GM18858 (cell line): ENCODE measurements around the gene LILRA2.
"Not testable (repeated sequence)": the region's sequence is repeated elsewhere in the genome, so short reads cannot be mapped to it uniquely, and the experiment has no call there.

Experiments
- ATAC-seq: cut with Tn5 transposase; IDR thresholded peaks from one replicate; pipeline ENCODE4 v1.9.1; 2021; ENCODE audit not compliant: unreplicated experiment

Gene LILRA2

DNA sequence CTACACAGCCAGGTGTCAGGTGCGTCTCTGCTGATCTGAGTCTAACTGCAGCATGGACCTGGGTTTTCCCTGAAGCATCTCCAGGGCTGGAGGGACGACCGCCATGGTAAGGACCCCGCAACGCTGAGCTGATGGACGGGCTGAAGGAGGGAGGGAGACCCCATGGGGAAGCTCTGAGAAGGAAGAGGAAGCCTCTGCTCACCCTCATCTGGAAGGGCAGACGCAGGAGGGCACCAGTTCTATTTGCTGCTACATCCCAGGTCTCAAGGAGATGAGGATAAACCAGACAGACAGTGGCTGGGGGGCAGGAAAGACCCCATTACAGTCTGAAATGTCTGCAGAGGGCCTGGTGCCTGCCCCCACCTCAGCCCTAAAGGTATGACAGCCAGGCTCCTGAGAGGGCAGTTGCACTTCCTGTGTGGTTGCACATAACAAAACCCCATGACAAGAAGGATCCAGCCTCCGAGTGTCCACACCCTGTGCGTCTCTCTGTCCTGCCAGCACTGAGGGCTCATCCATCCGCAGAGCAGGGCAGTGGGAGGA, at the start of gene LILRA2:
Gene LILRA2, plus strand, starts transcription at position 461 of the 543 bp plus-strand sequence. CDS start 89 bp downstream, outside the sequence.
- no peak for ATAC-seq

DNA sequence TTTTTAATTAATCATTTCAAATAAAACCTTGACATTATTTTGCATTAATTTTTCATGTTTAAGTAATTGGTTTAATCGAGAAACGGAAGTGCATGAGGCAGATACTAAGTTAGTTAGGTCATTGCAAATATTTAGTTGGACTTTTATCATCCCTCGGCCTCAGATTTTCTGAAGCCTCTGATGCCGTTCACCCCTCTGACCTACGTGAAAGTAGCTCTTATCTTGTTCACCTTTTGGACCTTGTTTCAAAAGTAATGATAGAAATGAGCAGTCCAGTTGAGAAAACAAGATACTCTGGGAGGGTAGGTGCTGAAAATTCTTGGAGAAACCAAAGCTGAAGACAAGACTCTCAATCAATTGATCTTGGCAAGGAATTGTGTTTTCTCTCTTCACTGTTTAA, 48.0 kb upstream of the LILRA2 start:
- ATAC-seq = no peak

DNA sequence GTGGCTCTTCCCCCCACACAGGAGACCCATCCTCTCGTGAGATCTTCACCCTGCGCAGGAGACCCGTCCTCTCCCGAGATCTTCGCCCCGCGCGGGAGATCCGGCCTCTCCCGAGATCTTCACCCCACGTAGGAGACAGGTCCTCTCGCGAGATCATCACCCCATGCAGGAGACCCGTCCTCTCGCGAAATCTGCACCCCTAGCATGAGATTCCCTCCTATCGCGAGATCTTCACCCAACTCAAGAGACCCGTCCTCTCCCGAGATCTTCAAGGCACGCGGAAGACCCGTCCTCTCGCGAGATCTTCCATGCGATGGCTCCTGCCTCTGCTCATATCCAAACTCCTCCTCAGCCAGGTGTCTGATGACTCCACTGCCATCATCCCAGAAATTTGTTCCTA, 46.6 kb upstream of the LILRA2 start:
- ATAC-seq = no peak

DNA sequence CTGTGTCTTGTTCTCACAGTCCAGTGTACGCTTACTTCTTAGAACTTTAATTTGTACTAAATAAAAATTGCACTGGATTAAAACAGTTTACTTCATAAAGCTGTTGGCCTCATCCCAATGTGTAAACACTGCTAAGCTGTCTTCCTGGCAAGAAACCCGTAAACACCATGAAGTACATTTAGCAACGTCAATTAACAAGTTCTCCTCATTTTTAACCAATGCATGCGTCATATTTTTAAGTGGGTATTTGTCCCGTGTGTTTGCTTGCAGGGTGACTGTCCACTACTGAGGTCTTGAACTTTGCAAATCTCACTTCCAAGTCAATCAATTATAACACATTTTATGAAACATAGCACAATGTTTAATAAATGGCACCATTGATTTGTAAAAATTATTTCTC, 42.7 kb upstream of the LILRA2 start:
- no peak for ATAC-seq

DNA sequence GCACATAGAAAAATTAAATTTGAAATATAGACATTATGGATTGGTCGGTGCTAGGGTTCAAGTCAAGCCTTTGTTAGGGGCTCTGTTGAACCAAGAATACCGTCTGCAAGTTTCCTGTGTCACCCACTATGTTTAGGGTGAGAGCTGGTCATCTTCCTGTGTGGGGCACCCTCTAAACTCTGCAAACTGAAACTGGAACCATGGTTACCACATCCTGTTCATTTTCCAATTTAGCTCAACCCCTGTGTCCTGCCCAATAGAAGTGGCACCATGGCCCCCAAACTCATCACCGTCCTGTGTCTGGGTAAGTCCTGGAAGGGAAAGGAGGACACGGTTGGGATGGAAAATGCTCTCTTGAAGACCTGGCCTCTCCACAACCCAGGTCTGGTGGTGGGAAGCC, 41.1 kb upstream of the LILRA2 start:
- ATAC-seq = no peak

DNA sequence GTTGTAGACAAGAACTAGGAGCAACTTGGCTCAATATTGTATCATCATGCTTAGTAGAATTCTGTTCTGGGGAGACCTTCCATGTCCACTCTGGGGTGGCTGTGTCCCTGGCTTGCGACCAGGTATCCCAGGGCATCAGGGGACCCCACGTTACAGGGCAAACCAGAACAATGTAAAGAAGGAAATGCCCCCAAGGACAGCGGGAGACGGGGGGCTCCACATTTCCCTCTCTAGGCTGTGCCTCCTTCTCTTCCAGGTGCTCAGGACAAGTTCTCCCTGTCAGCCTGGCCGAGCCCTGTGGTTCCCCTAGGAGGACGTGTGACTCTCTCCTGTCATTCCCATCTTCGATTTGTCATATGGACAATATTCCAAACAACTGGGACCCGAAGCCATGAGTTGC, 40.1 kb upstream of the LILRA2 start:
- ATAC-seq = no peak

DNA sequence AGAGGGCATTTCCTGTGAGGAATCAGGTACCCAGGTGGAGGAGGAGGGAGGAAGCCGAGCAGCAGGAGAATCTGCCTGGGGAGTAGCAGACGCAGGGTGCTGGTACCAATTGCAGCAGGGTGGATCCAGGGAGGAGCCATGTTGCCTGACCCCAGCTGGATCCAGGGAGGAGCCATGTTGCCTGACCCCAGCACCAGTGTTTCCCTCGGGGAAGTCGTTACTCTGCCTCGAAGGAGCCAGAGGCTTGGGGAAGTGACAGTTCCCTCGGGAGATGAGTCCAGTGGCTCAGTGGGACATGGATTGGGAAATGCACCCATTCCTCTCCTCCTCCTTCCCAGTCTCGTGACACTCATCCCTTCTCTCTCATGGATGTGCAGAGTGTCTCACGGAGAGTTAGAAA, 39.4 kb upstream of the LILRA2 start:
- ATAC-seq = no peak

DNA sequence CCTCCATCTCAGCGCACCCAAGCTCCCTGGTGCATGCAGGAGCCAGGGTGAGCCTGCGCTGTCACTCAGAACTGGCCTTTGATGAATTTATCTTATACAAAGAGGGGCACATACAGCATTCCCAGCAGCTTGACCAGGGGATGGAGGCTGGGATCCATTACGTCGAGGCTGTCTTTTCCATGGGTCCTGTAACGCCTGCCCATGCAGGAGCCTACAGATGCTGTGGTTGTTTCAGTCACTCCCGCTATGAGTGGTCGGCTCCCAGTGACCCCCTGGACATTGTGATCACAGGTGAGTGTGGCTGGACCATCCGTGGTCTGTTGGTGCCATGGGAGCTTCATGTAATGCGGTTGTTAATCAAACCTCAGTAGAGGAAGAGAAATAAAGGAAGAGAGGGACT, 38.0 kb upstream of the LILRA2 start:
- no peak for ATAC-seq

DNA sequence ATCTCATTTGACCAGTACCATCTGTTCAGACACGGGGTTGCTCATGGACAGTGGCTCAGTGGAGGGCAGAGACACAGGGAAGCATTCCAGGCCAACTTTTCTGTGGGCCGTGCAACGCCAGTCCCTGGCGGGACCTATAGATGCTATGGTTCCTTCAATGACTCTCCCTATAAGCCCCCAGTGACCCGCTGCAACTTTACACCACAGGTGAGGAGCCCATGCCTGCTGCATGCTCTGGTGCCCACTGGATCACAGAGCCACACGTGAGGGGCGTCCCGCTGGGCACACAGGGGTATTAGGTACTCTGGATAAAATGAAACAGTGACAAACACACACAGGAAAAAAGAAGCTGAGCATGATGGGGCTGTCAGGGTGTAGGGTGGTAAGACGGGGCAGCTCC, 36.6 kb upstream of the LILRA2 start:
- no peak for ATAC-seq

DNA sequence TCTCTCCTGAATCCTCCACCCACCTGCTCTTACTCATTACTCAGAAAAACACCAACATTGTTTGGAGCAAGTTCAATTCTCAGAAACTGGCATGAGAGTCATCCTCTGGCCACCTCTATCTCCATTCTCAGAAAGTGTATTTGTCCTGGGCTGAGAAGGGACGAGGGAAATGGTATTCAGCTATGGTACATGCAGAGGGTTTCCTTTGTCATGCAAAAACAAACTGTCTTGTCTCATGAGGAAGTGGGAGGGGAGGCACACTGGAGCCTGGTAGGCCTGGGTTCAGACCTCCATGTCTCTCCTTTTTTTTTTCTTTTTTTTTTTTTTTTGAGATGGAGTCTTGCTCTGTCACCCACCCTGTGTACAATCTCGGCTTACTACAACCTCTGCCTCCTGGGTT, 31.9 kb upstream of the LILRA2 start:
- ATAC-seq = no peak

DNA sequence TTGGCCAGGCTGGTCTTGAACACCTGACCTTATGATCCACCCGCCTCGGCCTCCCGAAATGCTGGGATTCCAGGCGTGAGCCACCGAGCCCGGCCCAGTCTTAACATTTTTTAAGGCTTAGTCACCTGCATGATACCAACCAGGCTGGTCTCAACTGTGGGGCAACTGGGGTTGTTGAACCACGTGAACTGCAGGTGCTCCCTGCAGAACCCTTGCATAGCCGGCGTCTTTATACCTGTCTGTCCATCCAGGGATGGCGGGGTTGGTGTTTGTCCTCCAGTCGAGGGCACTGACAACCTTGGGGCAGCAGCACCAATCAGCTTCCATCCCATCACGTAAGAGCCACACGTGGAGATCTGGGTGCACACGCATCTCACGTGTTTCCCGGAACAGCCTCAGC, 24.8 kb upstream of the LILRA2 start:
- no peak for ATAC-seq

DNA sequence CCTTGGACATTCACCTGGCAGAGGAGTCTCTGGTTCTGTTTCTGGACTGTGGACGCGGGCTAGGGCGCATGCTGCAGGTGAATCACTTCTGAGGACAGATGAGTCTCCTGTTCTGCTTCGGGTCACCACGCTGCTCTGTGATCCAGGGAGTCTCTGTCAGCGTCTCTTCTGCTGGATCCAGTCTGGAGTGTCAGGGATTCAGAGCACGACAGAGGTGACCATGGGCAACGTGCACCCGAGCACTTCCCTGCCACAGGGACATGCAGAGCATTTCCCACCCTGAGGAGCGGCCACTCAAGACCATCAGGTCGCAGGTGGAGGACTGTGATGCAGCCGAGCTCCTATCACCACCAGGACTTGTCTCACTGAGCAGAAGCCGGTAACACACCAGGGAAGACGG, 24.4 kb upstream of the LILRA2 start:
- no peak for ATAC-seq

DNA sequence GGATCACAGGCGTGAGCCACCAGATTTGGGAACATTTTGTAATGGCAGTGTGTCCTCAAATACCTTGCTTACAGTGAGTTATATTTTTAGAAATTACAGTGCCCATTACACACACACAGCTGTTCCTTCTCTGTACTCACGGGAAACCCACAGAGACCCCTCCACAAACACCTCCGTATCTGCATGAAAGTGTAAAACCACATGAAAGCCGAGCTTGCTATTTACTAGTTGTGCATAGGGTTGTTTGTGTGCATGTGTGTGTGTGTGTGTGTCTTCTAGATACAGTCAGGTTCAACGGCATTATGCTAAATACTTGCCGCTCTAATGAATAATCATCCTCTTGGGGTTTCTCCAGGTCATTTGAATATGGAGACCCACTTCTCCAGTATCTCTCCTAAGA, 22.3 kb upstream of the LILRA2 start:
- no peak for ATAC-seq

DNA sequence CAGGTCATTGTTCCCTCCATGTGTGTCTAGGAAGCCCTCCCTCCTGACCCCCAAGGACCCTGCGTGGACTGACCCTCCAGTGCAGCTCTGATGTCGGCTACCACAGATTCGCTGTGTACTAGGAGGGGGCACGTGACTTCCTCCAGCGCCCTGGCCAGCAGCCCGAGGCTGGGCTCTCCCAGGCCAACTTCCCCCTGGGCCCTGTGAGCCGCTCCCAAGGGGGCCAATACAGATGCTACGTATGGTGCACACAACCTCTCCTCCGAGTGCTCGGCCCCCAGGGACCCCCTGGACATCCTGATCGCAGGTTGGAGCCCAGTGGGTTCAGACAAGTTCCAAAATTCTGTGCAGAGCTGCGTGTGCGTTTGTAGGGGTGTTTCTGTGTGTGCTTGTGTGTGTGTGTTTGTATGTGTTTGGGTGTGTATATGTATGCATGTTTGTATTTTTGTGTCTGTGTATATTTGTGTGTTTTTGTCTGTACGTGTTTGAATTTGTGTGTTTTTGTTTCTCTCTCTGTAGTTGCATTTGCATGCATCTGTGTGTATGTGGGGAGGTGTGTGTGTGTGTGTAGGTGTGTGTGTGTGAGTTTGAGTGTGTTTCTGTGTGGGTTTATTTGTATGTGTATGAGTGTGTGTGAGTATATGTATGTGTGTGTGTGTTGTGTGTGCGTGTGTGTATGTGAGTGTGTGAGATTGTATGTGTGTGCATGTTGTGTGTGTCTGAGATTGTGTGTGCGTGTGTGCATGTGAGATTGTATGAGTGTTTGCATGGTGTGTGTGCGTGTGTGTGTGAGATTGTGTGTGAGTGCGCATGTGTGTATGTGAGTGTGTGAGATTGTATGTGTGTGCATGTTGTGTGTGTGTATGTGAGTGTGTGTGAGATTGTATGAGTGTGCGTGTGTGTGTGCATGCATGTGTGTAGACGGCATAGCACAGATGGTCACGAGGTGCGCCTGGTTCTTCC, 21.4 kb upstream of the LILRA2 start:
- ATAC-seq = no peak

DNA sequence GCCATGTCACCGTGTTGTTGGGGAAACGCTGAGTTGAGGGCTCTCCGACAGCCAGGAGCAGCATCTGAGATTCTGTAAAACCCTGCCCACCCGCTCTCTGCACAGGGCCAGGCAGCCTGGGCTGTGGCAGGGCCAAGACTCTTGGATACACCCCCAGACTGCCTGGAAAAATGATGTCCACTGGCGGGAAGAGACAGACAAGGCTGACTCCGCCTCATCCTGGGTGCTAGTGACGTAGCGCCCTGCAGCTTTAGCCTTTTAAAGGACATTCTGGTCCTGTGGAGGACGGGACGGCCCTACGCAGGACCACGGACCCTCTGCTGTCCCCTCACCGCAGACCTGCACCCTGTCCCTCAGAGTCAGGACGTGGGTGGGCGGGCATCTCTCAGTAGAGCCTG, 20.7 kb upstream of the LILRA2 start:
- no peak for ATAC-seq

DNA sequence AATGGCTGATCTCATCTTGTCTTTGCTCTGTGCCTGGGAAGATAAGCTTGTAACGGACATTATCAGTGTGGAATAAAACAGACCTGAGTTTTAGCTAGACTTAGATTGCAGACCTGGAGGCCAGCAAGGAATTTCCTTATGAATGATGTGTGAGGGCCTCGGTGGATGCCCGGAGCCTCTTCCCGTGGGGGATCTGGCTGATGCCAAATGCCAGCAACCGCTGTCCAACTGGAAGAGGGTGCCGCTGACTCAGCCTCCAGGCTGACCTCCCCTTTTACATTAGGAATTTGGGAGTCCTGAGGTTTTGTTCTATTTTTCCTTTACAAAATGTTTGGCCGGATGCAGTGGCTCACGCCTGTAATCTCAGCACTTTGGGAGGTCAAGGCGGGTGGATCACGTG, 19.6 kb upstream of the LILRA2 start:
- no peak for ATAC-seq

DNA sequence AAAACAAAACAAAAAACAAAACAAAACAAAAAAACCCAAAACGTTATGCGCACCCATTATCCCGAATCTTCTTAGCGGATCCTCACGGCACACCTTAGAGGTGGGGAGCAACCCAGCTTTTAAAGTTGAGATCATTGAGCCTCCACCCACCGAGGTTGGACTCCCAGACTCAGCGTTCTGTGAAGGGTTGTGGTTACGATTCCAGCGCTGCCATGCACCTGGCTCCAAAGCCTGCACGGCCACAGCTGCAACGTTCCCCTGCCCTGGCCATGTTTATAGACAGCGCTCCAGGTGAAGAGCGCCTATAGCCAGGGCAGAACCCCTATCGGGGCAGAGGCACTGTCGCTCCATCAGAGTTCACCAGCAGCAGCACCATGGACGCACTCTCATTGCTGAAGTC, 18.7 kb upstream of the LILRA2 start:
- no peak for ATAC-seq

DNA sequence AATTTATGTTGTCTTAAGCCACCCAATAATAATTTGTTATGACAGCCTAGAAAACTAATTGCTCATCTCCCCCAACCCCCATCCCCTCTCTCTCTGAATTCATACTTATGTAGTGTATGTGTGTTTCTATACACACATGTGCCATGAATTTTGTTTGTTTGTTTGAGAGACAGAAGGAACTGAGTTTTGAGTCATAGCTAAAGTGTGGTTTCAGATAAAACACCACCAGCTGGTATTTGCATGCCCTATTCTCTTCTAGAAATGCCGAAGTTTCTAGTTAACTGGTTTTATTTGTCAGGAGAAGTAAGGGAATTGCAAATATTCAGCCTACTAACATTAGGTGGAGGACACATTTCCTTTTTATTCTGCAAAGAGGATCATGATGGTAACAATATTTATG, 17.4 kb upstream of the LILRA2 start:
- no peak for ATAC-seq

DNA sequence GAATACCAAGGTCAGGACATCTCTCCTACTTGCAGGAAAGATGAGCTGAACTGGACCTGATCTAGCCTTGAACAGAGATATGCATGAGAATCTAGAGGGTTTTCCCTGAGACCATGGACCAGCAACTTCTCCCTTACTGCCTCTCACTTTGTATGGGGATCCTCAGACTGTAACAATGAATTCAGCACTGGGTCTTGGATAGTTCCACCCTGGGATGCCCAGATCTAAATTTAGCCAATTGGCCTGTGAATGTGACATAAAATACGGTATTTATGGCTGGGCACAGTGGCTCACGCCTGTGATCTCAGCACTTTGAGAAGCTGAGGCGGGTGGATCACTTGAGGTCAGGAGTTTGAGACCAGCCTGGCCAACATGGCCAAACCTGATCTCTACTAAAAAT, 15.3 kb upstream of the LILRA2 start:
- no peak for ATAC-seq

DNA sequence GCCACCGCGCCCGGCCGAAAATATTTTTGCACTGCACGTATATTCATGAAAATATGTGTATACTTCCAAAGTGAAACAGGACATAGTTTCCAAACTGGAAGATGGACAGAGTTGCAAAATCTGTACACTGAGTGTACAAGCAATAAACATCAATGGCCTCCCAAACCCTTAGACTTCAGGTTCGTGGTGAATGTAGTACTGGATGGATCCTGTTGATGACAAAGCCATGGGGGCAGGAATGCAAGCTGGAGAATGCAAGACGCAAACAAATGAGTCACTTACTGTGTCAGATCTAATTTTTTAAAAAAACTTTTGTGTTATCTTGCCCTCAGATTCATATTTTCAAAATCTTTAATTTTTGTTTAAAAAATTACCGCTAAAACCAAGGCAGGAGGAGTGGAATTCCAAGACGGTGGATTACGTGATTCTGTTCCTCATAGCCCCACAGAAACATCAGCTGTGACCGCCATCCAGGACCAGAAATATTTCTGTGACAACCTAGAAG, 12.7 kb upstream of the LILRA2 start:
- ATAC-seq = no peak

DNA sequence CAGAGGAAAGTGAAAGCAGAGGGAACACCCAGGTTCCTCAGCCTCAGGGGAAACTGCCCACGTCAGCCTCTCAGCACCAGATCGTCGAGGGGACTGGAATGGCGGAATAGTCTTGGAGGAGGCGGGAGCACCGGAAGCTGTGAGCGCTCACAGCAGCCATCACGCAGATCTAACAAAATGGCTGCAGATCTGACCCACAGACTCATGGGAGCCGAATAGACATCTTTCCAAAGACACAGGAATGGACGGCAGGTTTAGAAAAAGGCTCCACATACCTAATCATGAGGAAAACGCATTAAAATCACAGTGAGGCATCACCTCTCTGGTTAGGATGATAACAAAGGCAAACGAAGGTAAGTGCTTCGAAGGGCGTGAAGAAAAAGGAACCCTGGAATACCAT, 11.8 kb upstream of the LILRA2 start:
- no peak for ATAC-seq

DNA sequence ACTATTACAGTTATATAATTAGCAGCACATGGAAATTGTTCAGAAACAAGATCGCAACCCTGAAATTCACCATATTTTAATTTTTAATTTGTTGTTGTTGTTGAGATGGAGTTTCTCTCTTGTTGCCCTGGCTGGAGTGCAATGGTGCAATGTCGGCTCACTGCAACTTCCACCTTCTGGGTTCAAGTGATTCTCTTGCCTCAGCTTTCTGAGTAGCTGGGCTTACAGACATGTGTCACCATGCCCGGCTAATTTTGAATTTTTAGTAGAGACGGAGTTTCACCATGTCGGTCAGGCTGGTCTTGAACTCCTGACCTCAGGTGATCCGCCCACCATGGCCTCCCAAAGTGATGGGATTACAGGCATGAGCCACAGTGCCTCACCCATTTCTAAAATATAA, 10.4 kb upstream of the LILRA2 start:
- not testable (repeated sequence) for ATAC-seq
